Activated T-helper 1 cell treated with anti-CD3 and anti-CD28 coated beads, Interleukin-2, amount 50 U/mL, for 16 hours (primary cell): ENCODE data around the gene LCNL1.

Experiments
- DNase-seq, 2 donors: peaks; one replicate each; pipeline ENCODE4 v3.0.0-alpha.2; 2020; ENCODE audit warnings: low read depth in 1 of 2, low spot score in 1 of 2

Gene LCNL1

DNA sequence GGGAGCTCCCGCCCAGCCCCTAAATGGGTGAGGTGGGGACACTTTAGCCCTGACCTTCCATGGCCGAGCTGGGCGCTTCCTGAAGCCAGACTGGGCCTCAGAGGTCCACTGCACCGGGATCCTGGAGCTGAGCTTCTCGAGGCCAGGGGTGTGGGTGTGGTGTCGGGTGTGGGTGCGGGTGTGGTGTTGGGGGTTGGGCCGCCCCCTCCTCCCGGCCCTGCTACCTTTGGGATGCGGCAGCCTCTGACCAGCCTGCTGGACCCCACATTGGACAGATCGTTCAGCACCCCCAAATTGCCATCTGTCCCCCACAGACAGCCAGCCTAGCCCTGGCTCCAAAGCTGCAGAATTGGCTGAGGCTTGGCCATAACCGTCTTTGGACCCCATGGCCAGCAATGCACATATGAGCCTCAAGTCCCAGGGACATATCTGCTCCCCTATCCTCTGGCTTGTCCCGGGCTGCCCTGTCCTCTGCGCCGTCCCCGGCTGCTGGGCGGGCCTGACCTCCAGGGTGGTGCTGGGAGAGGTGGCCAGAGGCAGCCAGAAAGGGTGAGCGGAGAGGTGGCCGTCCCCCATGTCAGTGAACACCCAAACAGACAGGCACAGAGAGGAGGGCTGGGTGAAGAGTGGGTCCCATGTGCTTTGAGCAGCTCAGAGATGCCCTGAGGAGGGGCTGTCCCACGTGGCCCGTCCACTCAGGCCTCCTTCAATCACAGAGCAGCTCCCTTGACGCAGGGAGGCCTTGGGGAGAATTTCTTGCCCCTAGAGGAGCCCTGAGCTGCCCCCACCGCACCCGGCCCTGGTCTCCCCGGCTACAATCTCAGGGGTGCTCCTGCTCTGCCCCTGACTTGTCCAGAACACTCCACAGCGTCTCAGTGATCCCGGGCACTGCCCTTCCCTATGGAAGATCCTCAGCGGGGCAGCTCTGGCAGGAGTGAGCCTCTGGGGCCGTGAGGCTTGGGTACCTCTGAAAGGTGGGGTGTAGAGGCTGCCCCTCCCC lies 8.9 kb upstream of the LCNL1 start:
- DNase-seq: no peak

DNA sequence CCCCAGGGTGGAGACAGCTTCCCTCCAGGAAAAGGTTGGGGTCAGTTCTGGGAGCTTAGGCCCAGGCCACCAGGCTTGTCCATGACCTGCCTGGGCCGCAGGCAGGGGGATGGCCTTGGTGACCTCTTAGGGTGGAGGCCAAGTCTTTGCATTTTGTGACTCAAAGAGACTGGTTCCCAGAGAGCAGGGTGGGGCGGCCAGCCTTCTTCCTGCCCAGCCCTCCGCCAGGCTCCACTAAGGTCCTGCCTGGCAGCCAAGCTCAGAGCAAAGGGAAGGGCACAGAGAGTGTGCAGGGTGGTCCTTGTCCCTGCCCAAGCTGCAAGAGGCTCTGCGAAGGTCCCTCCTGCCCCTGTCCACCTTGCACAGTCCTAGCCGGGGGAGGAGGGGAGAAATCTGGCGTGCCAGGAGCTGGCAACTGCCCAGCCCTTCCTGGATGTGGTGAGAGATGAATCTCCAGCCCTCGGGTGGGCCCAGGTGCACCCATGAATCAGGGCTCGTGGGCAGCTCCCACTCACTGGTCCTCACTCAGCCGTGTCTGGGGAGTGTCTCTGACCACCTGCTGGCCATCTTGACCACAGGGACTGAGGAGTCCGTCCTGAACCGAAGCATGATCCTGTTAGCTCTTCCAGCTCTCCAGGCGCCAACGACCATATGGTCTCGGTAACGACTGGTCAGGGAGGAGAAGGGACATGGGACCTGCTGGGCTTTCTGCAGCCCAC lies 7.8 kb upstream of the LCNL1 start:
- DNase-seq: no peak

DNA sequence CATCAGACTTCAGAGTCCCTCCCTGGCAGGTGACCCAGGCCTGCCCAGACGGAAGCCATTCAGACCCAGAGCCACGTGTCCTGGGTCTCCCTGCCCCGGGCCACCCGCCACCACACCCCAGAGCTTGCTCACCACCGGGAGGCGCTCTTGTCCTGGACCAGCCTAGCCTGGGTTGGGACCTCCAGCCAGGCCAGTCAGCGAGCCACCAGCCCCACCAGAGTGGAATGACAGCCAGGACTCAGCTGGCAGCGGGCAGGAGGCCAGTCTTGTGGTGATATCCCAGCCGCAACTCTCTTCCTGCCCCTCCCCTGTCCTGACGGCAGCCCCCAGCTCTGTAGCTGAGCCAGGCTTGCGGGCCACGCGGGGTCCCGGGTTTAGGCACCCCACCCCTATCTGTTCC lies 7.1 kb upstream of the LCNL1 start:
- DNase-seq: no peak

DNA sequence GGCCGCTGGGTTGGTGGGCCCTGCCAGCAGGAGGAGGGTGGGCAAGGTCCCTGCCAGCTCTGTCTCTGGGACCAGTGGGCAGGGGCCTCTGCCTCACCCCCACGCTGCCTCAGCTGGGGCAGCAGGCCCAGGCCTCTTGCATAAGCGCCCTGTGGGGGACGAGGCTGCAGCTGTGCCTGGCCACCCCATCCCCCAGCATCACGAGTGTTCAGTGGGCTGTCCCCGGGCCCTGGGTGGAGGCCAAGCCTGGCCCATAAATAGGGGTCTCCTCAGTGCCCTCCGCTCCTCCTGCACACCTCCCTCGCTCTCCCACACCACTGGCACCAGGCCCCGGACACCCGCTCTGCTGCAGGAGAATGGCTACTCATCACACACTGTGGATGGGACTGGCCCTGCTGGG lies 5.6 kb upstream of the LCNL1 start, which contains the start of gene PTGDS:
TSS of gene PTGDS (plus strand) at position 282 of the 400 bp plus-strand sequence. CDS start at position 357, 75 bp downstream.
- DNase-seq: no peak

DNA sequence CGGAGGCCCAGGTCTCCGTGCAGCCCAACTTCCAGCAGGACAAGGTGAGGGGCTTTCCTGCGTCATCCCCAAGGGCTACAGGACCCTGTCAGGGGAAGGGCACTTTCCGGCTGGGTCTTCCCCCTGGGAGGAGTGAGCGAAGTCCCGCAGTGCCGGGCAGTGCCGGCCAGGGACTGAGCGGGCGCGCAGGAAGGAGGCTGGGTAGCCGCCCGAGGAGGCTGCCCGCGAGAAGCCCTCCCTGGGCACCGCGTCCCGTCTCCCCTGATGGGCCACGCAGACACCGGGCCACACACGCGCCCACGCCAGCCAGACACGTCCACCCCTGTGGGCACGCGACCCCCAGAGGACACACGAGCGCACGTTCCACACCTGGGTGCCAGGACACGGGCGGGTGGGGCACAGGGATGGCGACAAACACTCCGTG lies 5.1 kb upstream of the LCNL1 start:
- no peak for DNase-seq

DNA sequence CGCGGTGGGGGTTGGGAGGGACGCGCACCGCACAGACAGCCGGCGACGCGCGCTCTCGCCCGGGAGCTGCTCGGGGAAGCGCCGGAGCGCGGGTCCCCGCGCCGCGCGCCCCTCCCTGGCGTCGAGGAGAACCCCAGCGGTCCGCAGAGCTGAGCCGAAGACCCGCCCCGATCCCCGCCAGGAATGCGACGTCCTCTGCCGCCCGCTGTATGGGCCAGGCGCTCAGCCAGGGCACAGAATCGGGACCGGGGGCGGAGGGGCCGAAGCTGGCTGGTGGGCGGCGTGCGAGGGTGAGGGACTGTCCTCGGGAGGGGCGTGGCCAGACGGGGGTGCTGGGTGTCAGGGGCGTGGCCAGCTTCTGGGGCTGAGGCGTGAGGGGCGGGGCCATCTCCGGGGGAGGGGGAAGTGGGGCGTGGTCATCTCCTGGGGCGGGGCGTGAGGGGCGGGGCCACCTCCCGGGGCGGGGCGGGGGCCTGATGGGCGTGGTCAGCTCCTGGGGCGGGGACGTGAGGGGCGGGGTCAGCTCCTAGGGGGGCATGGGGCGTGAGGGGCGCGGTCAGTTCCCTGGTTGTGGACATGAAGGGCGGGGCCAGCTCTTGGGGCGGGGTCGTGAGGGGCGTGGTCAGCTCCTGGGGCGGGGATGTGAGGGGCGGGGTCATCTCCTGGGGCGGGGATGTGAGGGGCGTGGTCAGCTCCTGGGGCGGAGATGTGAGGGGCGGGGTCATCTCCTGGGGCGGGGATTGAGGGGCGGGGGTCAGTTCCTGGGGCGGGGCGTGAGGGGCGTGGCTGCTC lies 4.5 kb upstream of the LCNL1 start:
- peak; percentile 48 to 65 for DNase-seq

DNA sequence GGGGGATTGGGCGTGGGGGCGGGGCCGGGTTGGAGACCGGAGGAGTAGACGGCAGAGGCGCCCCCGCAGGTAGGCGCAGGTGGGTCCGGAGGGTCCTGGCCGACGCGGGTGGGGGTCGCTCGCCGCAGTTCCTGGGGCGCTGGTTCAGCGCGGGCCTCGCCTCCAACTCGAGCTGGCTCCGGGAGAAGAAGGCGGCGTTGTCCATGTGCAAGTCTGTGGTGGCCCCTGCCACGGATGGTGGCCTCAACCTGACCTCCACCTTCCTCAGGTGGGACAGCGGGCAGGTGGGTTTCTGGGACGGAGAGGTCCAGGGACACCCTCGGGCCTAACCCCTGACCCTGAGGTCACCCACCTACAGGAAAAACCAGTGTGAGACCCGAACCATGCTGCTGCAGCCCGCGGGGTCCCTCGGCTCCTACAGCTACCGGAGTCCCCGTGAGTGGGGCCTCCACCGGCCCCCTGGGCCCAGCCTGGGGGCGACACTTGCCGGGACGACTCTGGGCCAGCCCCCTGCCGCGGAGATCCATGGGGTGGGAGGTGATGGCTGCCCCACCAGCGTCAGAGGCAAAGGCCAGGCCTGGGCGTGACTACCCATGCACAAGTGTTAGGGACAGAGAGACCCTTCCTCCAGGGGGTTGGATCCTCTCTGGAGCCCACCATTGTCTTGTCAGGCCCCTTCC lies 3.8 kb upstream of the LCNL1 start:
- no peak for DNase-seq

DNA sequence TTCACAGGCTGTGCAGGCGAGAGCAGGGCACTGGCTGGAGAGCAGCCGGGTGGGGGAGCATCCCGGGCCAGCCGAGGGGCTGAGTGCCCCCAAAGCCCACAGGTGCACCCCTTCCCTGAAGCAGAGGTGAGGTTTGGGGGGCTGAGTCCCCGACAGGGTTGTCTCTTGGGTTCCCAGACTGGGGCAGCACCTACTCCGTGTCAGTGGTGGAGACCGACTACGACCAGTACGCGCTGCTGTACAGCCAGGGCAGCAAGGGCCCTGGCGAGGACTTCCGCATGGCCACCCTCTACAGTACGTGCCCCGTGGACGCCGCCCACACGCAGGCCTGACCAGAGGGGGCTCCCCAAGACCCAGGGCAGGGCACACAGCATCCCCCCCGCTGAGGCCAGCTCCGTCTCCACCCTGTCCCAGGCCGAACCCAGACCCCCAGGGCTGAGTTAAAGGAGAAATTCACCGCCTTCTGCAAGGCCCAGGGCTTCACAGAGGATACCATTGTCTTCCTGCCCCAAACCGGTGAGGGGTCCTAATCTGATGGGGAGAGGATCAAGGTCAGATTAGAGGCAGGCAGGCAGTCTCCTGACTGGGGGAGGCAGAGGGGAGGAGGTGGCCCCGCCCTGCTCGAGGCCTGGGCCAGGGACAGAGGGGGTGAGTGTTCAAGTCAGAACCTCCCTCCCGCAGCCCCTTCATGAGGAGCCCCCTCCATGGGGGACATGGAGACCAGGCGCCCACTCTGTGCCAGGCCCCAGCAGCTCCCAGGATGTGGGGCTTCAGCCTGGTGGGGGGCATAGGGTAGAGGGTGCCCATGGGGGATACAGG lies 2.8 kb upstream of the LCNL1 start:
- DNase-seq: no peak

DNA sequence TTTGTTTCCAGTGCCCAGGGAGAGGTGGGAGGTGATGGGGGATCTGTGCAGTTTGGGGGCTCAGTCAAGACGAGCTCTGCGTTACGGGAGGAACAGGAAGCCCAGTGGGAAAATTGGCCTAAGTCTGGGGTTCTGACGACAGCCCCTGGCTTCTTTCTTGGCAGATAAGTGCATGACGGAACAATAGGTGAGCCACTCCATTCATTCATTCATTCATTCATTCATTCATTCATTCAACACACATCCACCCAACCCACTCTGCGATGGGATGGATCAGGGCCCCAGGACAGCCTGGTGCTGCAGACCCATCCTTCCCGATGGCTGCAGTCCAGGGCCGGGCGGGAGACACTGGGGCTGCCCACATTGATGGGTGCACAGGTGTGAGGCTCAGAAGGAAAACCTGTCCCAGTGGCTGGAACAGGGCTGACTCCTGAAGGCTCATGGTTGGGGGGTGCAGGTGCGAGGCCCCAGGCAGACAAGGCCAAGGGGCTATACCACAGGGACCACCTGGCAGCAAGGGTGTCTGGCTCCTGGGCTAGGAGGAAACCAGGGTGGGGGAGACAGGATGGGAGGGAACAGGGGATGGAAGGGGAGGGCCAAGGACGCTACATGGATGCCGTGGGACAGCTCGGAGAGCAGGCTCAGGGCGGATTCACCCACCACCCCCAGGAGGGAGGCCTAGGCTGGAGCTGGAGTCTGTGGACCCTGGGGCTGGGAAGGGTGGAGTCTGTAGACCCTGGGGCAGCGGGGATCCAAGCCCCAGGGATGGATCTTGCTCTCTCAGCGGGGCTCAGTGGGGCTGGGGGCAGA lies 1.9 kb upstream of the LCNL1 start:
- DNase-seq: no peak

DNA sequence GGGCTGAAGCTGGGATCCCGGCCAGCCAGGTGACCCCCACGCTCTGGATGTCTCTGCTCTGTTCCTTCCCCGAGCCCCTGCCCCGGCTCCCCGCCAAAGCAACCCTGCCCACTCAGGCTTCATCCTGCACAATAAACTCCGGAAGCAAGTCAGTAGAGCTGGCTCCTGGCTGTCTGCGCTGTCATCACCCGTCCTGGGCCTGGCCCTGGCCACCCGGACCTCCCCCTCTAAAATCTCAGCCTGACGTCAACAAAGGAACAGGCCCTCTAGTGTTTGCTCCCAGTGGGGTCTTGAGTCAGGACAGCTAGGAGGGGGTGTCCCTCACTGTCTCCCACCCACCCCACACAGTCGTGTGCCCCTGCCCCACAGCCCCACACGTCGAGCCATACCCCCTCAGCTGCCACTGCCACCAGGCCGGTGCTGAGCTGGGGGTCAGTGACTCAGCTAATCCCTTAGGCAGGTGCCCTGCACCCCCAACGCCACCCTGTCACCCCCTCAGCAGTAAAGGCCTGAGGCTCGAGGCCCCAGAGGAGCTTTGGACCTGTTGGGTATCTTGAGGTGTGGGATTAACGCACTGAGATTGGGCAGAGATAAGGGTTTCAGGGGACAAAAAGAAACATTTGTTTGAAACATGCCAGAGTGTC lies 1.1 kb upstream of the LCNL1 start:
- DNase-seq: no peak

DNA sequence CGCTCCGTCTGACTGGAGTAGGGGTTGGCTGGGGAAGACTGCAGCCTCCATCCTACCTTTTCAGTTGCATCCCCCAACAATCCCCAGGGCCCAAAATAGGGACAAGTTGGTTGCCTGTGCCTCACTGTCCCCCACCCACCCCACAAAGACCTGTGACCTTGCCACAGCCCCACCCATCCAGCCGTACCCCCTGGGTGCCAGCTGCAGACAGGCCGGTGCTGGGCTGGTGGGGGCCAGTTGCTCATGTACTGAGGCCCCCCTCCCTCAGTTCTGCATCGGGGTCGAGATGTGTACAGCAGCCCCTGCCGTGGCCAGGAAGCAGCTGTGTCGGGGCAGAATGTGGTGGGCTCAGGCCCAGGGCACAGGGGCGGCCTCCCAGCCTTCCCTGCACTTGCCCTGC lies 374 bp downstream of the LCNL1 start:
- no peak for DNase-seq

DNA sequence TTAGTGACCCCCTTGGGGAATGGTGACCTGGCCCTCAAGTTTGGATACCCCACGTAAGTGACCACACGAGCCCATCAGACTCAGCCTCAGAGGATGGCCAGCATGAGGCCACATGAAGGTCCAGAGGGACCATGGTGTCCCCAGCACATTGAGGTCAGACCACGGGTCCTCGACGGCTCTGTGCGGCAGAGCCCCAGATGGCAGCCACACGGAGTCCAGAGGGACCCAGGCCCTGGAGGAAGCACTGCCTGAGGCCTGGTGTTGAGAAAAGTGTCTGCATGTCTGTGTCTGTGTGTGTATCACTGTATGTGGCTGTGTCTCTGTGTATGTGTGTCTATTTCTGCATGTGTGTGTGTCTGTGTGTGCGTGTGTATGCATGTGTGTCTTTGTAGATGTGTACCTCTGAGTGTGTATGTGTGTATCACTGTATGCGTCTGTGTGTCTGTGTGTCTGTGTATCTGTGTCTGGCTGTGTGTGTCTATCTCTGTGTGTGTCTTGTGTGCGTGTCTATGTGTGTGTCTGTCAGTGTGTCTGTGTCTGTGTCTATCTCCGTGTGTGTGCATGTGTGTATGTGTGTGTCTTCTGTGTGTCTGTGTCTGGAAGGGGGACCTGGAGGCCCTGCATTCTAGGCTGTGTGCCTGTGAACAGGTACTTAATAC lies 992 bp downstream of the LCNL1 start:
- no peak for DNase-seq

DNA sequence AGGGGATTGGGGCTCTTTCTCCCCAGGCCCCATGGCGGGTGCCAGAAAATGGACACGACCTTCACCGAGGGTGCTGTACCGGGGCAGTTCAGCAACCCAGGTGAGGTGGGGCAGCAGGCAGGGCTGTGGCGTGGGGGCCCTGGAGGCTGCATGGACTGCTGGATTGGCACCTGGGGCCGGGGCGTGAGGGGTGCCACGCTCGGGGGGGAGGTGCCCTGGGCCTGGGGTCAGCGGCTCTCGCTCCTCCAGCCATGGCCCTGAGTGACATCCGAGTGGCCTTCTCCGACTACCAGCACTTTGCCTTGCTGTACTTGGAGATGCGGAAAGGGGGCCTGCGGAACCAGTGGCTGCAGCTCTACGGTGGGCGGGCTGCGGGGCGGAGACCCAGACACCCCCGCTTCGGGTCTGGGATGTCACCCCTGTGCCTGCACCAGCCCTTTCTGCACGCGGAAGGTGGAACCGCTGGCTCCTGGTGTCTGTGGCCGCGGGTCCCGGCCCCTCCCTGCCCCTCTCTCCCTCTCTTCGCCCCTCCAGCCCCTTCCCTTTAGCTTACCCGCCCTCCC lies 1.8 kb downstream of the LCNL1 start:
- DNase-seq: no peak

DNA sequence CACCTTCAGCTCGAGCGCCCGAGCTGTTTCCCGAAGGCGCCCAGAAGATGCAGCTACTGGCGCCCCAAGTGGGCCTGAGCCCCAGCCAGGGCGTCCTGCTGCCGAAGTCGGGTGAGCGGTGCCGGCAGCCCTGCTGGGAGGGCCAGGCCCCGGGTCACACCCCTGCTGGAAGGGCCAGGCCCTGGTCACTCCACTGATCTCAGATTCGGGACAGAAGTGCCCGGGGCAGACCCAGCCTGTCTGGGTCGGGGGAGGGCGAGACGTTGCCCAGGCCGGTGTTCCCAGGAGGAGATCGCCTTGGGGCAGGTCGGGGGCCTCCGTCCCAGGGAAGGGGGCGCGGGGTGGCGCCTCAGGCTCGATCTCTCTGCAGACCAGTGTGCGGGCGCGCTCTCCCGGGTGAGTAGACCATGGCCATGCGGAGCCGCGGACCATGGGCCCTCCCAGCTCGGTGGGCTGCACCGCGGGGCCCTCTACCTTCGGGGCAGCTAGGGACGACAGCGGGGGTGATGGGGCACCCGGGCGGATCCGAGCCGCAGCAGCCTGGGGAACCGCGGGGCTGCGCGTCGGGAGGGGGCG lies 2.3 kb downstream of the LCNL1 start:
- no peak for DNase-seq

DNA sequence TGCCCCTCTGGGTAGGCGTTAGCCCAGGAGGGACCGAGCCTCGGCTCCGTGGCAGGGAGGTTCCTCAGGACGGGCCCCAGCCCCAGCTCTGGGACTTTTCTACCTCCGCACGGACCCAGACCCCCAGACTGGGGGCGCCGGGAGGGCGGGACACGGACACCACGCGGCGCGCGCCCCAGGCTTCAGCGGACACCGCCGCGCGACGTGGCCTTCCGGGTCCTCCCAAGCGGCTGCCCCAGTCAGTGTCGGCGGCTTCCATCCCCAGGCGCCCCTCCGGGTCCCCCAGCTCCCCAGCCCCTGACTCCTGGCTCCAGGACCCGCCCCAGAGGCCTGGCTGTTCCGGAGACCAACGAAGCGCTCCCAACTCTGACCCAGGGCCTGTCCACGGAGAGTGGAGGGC lies 3.1 kb downstream of the LCNL1 start:
- no peak for DNase-seq

DNA sequence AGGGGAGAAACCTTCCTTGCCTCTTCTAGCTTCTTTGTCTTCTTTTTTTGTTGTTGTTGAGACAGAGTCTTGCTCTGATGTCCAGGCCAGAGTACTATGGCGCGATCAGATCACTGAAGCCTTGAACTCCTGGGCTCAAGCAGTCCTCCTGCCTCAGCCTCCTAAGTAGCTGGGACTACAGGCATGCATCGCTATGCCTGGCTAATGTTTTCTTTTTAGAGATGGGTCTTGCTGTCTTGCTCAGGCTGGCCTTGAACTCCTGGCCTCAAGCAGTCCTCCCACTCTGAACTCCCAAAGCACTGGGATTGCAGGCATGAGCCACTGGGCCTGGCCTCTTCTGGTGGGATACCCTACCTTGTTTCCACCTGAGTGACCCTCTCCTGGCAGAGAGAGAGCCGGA lies 6.1 kb downstream of the LCNL1 start:
- DNase-seq: no peak

DNA sequence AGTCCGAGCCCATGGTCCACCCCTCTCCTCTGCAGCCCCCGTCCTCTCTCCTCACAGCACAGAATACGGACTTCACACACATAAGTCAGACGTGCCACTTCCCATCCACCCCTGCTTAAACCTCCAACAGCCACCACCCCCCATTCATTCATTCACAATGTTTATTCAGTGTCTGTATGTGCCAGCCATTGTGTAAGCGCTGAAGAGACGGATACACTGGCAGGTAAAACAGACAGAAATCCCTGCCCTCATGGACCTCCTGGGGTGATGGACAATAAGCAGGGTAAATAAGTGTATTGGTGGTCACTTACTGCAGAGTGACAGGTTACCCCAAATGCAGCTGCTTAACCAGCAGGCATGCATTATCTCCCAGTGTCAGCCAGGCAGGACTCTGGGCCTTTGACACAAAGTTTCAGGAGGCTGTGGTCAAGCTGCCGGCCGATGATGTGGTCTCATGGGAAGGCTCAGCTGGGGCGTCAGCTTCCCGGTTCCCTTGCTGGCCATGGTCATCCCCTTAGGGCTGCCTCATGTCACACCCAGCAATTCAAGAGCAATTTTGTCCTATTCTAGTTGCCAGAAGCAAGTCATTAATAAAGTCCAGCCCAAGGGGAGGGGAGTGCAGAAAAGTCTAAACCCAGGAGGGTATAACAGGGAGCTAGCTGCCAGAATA lies 7.6 kb downstream of the LCNL1 start:
- DNase-seq: no peak
